Keratinocyte (primary cell): ENCODE measurements around the gene PALB2.

ENCODE experiments used
- EZH2 ChIP-seq: IDR thresholded peaks from one replicate; pipeline ENCODE4 v1.6.1; 2012; ENCODE audit warnings: inconsistent platforms, mild to moderate bottlenecking, low read length, moderate library complexity
- TF ChIP-seq, protein P1 (sequence below), 3 experiments: IDR thresholded peaks in 1 of 3; conservative IDR thresholded peaks in 1 of 3; optimal IDR thresholded peaks in 1 of 3; 2 replicates in 2 of 3; 3 replicates in 1 of 3; pipeline versions ENCODE3 to v1.5.1; 2011; ENCODE audit warnings: low read length in 3 of 3, mild to moderate bottlenecking in 3 of 3, moderate library complexity in 2 of 3, control low read depth in 1 of 3, inconsistent platforms in 1 of 3; ENCODE audit not compliant: insufficient read depth in 2 of 3; ENCODE audit errors: extremely low read depth in 1 of 3

DNA sequence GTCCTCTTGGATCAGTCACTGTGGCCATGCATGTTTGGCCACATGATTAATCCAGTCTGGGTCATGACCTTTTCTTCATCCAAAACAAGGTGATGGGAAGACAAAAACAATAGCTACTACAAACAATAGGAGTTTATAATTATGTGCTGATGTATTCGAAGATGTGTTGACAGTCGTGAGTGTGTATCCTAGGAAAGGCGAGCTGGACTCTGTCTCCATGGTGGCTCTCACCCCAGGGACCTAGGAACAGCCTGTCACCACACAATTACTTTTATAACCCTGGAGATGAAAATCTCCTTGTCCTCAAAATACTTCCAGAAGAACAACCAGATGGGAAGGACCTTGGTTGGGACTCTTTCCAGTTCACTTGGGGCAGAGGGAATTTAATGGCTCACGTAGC, 27.8 kb upstream of the PALB2 start:
- TF ChIP-seq, protein P1, sequence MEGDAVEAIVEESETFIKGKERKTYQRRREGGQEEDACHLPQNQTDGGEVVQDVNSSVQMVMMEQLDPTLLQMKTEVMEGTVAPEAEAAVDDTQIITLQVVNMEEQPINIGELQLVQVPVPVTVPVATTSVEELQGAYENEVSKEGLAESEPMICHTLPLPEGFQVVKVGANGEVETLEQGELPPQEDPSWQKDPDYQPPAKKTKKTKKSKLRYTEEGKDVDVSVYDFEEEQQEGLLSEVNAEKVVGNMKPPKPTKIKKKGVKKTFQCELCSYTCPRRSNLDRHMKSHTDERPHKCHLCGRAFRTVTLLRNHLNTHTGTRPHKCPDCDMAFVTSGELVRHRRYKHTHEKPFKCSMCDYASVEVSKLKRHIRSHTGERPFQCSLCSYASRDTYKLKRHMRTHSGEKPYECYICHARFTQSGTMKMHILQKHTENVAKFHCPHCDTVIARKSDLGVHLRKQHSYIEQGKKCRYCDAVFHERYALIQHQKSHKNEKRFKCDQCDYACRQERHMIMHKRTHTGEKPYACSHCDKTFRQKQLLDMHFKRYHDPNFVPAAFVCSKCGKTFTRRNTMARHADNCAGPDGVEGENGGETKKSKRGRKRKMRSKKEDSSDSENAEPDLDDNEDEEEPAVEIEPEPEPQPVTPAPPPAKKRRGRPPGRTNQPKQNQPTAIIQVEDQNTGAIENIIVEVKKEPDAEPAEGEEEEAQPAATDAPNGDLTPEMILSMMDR (optimal IDR thresholded peaks at IDR 0.05 in 1 of 3, IDR thresholded peaks at IDR 0.05 in 1 of 3, conservative IDR thresholded peaks at IDR 0.05 in 1 of 3; ENCODE audit: extremely low read depth in 1 of 3, insufficient read depth in 2 of 3, low read length in 3 of 3) = no peak
- TF ChIP-seq EZH2 = no peak
